DOHH2 (cell line): ENCODE data around the gene IRX4.

ENCODE experiments used
- EZH2phosphoT487 ChIP-seq: fragments of 200-600 bp; sonication (generic); IDR thresholded peaks from 2 replicates; pipeline ENCODE4 v1.6.1; 2017; ENCODE audit warnings: borderline replicate concordance, mild to moderate bottlenecking, antibody characterized with exemption, low read length, moderate library complexity, mixed read lengths
- TF ChIP-seq, protein P1 (sequence below): fragments of 200-600 bp; sonication (generic); IDR thresholded peaks from one replicate; pipeline ENCODE4 v1.5.1; 2014; ENCODE audit warnings: antibody characterized with exemption, mild to moderate bottlenecking, low read depth, low read length; ENCODE audit not compliant: poor library complexity, severe bottlenecking

DNA sequence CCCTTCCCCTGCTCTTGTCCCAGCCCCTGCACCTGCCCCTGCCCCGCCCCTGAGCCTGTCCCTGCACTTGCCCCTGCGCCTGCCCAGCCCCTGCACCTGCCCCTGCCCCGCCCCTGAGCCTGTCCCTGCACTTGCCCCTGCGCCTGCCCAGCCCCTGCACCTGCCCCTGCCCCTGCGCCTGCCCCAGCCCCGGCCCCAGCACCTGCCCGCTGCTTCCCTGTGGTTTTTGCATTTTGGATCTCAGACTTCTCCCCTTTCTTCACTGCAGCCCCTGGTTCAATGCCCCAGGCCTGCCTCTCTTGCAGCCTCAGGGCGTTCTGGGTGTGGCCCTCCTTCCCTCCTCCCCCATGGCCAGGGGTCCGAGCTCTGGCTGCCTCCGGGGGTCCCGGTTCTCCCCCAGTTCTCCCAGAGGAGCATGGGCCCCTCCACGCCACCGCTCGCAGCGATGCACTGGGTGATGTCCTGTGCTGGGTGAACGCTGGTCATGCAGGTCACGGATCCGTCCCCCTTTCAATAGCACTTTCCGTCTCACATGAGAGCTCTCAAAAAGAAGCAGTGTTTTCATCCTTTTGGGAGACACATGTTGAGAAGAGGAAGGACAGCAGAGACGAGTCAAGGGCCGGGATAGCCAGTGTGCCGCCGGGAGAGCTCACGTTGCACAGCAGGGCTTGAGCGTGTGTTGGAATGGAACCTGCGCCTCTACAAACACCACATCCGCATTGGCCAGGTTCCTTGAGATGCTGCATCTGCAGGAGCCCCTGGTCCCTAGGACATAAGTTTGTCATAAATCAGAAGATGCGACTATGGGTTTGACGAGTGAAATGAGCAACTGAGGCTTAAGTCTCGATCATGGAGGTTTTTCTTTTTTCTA is 44.0 kb upstream of the IRX4 start:
- TF ChIP-seq, protein P1, sequence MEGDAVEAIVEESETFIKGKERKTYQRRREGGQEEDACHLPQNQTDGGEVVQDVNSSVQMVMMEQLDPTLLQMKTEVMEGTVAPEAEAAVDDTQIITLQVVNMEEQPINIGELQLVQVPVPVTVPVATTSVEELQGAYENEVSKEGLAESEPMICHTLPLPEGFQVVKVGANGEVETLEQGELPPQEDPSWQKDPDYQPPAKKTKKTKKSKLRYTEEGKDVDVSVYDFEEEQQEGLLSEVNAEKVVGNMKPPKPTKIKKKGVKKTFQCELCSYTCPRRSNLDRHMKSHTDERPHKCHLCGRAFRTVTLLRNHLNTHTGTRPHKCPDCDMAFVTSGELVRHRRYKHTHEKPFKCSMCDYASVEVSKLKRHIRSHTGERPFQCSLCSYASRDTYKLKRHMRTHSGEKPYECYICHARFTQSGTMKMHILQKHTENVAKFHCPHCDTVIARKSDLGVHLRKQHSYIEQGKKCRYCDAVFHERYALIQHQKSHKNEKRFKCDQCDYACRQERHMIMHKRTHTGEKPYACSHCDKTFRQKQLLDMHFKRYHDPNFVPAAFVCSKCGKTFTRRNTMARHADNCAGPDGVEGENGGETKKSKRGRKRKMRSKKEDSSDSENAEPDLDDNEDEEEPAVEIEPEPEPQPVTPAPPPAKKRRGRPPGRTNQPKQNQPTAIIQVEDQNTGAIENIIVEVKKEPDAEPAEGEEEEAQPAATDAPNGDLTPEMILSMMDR = no peak
- no peak for TF ChIP-seq EZH2phosphoT487
